CD14-positive monocyte (primary cell): ENCODE data around the gene SMIM35. TPM values are rescaled to one million over a fixed set of nuclear protein-coding genes. Genes with fewer than 3 reads are reported as not detected.
"Not testable (repeated sequence)": the region's sequence is repeated elsewhere in the genome, so short reads cannot be mapped to it uniquely, and the experiment has no call there.

Experiments used
- DNase-seq, 3 donors: peaks; one replicate each; pipeline ENCODE4 v3.0.0-alpha.2; 2011 to 2022
- H2AFZ ChIP-seq: 2 replicates; pipeline ENCODE4 v1.6.0; 2012; ENCODE audit warnings: mild to moderate bottlenecking, low read depth, low read length, inconsistent platforms; ENCODE audit not compliant: insufficient read depth, poor library complexity, severe bottlenecking
- H3K27ac ChIP-seq, 2 donors: 1 replicate in 1 of 2; 2 replicates in 1 of 2; pipeline ENCODE4 v1.5.1; 2012 to 2013; ENCODE audit warnings: low read length in 2 of 2, control low read depth in 1 of 2, inconsistent platforms in 1 of 2, low read depth in 1 of 2, mild to moderate bottlenecking in 1 of 2
- H3K27me3 ChIP-seq, 2 donors: one replicate each; pipeline versions ENCODE4 v1.6.0 to v1.6.1; 2011 to 2013; ENCODE audit warnings: low read length in 2 of 2; ENCODE audit not compliant: control insufficient read depth in 2 of 2, insufficient read depth in 2 of 2
- H3K36me3 ChIP-seq, 2 donors: replicated peaks in 1 of 2; 1 replicate in 1 of 2; 2 replicates in 1 of 2; pipeline versions ENCODE4 v1.5.1 to v1.6.1; 2012 to 2013; ENCODE audit warnings: low read length in 2 of 2, control low read depth in 1 of 2, inconsistent platforms in 1 of 2, mild to moderate bottlenecking in 1 of 2; ENCODE audit not compliant: insufficient read depth in 2 of 2, control insufficient read depth in 1 of 2
- H3K4me1 ChIP-seq, 2 donors: 1 replicate in 1 of 2; 2 replicates in 1 of 2; pipeline versions ENCODE4 v1.5.1 to v1.6.1; 2012 to 2013; ENCODE audit warnings: low read length in 2 of 2, control low read depth in 1 of 2, inconsistent platforms in 1 of 2, mild to moderate bottlenecking in 1 of 2, moderate library complexity in 1 of 2; ENCODE audit not compliant: insufficient read depth in 2 of 2, control insufficient read depth in 1 of 2
- H3K4me2 ChIP-seq: replicated peaks from 2 replicates; pipeline ENCODE3; 2012; ENCODE audit warnings: low read length, moderate library complexity, mild to moderate bottlenecking; ENCODE audit not compliant: poor library complexity, severe bottlenecking; ENCODE audit errors: extremely low read depth
- H3K4me3 ChIP-seq, 3 experiments: fragments of 200-600 bp in 1 of 3; sonication (generic) in 1 of 3; replicated peaks in 1 of 3; 1 replicate in 2 of 3; 2 replicates in 1 of 3; pipeline ENCODE4 v1.5.1; 2011 to 2013; ENCODE audit warnings: low read length in 3 of 3, mild to moderate bottlenecking in 3 of 3, control low read depth in 2 of 3, low read depth in 2 of 3, inconsistent platforms in 1 of 3, moderate library complexity in 1 of 3
- H3K79me2 ChIP-seq: 2 replicates; pipeline ENCODE4 v1.6.0; 2012; ENCODE audit warnings: mild to moderate bottlenecking, control low read depth, inconsistent platforms, low read length, moderate library complexity; ENCODE audit not compliant: insufficient read depth
- H3K9ac ChIP-seq: 2 replicates; pipeline ENCODE4 v1.6.0; 2017; ENCODE audit warnings: low read length, mild to moderate bottlenecking; ENCODE audit not compliant: insufficient read depth, poor library complexity, severe bottlenecking
- H3K9me3 ChIP-seq, 2 donors: replicated peaks in 1 of 2; 1 replicate in 1 of 2; 2 replicates in 1 of 2; pipeline versions ENCODE4 v1.5.1 to v1.6.1; 2012 to 2013; ENCODE audit warnings: low read length in 2 of 2, control low read depth in 1 of 2; ENCODE audit not compliant: control insufficient read depth in 1 of 2, insufficient read depth in 1 of 2
- H4K20me1 ChIP-seq: 2 replicates; pipeline ENCODE4 v1.6.0; 2012; ENCODE audit warnings: mild to moderate bottlenecking, low read length, control low read depth, moderate library complexity; ENCODE audit not compliant: insufficient read depth
- H3K27ac Mint-ChIP-seq, 7 donors: one replicate each; pipeline ENCODE4 v1.8.0; 2020; ENCODE audit warnings: mild to moderate bottlenecking in 7 of 7, mixed read lengths in 7 of 7, moderate library complexity in 6 of 7, inconsistent platforms in 2 of 7
- H3K27me3 Mint-ChIP-seq, 3 donors: one replicate each; pipeline ENCODE4 v1.8.0; 2021 to 2022; ENCODE audit warnings: low read depth in 3 of 3, mild to moderate bottlenecking in 3 of 3, mixed read lengths in 3 of 3, moderate library complexity in 3 of 3, inconsistent platforms in 1 of 3
- H3K36me3 Mint-ChIP-seq, 2 donors: one replicate each; pipeline ENCODE4 v1.8.0; 2020; ENCODE audit warnings: mixed read lengths in 2 of 2, inconsistent platforms in 1 of 2, mild to moderate bottlenecking in 1 of 2
- H3K4me1 Mint-ChIP-seq: one replicate; pipeline ENCODE4 v1.8.0; 2020; ENCODE audit warnings: mild to moderate bottlenecking, mixed read lengths
- H3K4me3 Mint-ChIP-seq, 2 donors: one replicate each; pipeline ENCODE4 v1.8.0; 2020; ENCODE audit warnings: mild to moderate bottlenecking in 2 of 2, mixed read lengths in 2 of 2, moderate library complexity in 1 of 2
- H3K9me3 Mint-ChIP-seq, 7 donors: one replicate each; pipeline ENCODE4 v1.8.0; 2020 to 2022; ENCODE audit warnings: mixed read lengths in 7 of 7, mild to moderate bottlenecking in 6 of 7, moderate library complexity in 6 of 7, inconsistent platforms in 2 of 7
- WGBS: methylation state at CpG from one replicate; pipeline ENCODE4 v1.1.5; 2013; ENCODE audit warnings: missing lambda C conversion rate; ENCODE audit not compliant: insufficient coverage; 5-methylcytosine and 5-hydroxymethylcytosine counted together
- intact Hi-C, 2 donors: fragments of 100-400 bp; cut with micrococcal nuclease; formaldehyde crosslinking; loops; one replicate each; pipeline versions ENCODE4 v1.15.0 to v1.15.1; 2023
- polyA plus RNA-seq, 3 donors: library from polyadenylated mRNA; depleted of rRNA in 1 of 3; unstranded in 2 of 3; stranded (reverse) in 1 of 3; fragments of 300-500 nt in 2 of 3; fragments of >200 nt in 1 of 3; fragmentation: Illumina TruSeq in 2 of 3; gene quantifications; 1 replicate in 2 of 3; 2 replicates in 1 of 3; pipeline ENCODE4 v1.2.3, GENCODE V29; 2012 to 2021
- TF ChIP-seq, protein P1 (sequence below): fragments of 200-600 bp; IDR thresholded peaks from one replicate; pipeline ENCODE4 v1.8.0; 2022; ENCODE audit warnings: antibody characterized with exemption, mild to moderate bottlenecking

Gene SMIM35
- polyA plus RNA-seq, 3 donors, result 0.05 to 0.29 (median 0.11) TPM

DNA sequence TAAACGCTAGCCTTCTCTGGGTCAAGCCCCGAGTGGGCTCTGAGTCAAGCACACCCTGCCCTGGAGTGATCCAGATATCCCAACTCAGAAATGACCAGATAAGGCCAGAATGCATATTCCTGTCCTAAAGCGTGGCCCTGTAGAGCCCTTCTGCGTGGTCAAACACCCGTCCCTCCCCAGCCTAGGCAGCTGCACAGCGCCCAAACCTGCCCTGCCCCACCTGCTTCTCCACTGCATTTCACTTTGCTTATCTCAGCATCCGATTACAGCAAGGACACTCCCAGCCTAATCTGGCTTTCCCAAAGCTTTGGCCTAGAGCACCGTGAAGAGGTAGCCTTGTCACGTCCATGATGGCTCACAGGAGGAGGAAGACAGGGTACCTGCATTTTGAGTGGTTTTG lies 21.8 kb downstream of the SMIM35 start:
- Mint-ChIP-seq H3K4me1 (peaks cover 9% of the 10 kb centered on the region), H3K9me3 (peaks cover 0 to 2% (median 0%) of the 10 kb centered on the region in 7 donors), H3K27me3 (peaks cover 2 to 6% (median 3%) of the 10 kb centered on the region in 3 donors), H3K36me3 (no peaks in the 10 kb centered on the region), H3K27ac (no peak overlapping the region), H3K4me3 (no peak overlapping the region)
- intact Hi-C loops, result no loop called here
- H2AFZ ChIP-seq, result no peak overlapping the region
- no peak overlapping the region for H3K4me3 ChIP-seq
- no peaks in the 10 kb centered on the region for H3K36me3 ChIP-seq
- peaks cover 0 to 3% of the 10 kb centered on the region in 2 donors for H3K4me1 ChIP-seq
- H3K79me2 ChIP-seq, result no peaks in the 10 kb centered on the region
- no peaks in the 10 kb centered on the region for H3K9me3 ChIP-seq
- TF ChIP-seq, protein P1, sequence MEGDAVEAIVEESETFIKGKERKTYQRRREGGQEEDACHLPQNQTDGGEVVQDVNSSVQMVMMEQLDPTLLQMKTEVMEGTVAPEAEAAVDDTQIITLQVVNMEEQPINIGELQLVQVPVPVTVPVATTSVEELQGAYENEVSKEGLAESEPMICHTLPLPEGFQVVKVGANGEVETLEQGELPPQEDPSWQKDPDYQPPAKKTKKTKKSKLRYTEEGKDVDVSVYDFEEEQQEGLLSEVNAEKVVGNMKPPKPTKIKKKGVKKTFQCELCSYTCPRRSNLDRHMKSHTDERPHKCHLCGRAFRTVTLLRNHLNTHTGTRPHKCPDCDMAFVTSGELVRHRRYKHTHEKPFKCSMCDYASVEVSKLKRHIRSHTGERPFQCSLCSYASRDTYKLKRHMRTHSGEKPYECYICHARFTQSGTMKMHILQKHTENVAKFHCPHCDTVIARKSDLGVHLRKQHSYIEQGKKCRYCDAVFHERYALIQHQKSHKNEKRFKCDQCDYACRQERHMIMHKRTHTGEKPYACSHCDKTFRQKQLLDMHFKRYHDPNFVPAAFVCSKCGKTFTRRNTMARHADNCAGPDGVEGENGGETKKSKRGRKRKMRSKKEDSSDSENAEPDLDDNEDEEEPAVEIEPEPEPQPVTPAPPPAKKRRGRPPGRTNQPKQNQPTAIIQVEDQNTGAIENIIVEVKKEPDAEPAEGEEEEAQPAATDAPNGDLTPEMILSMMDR, result no peak
- no peak overlapping the region for H3K4me2 ChIP-seq
- WGBS, result 100% methylated on average over 8 of the region's 9 CpGs
- no peak for DNase-seq
- no peak overlapping the region for H3K9ac ChIP-seq
- H3K27ac ChIP-seq, result no peak overlapping the region
- H3K27me3 ChIP-seq, result no peaks in the 10 kb centered on the region
- no peaks in the 10 kb centered on the region for H4K20me1 ChIP-seq

DNA sequence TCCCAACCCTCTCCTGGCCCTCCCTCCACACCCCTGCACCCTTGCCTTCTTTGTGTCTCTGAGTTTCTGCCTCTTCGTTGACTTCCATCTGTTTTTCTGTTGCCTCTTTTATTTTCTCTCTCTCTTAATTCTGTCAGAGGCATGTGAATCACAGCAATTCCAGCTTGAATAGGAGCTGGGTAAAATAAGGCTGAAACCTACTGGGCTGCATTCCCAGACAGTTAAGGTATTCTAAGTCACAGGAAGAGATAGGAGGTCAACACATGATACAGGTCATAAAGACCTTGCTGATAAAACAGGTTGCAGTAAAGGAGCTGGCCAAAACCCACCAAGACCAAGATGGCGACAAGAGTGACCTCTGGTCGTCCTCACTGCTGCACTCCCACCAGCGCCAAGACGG lies 24.1 kb downstream of the SMIM35 start:
- Mint-ChIP-seq H3K27me3 (peaks cover 4 to 16% (median 6%) of the 10 kb centered on the region in 3 donors), H3K4me1 (peaks cover 17% of the 10 kb centered on the region)
- H3K79me2 ChIP-seq, H3K27ac ChIP-seq, H3K4me2 ChIP-seq, H3K4me3 ChIP-seq, H3K36me3 ChIP-seq, H3K36me3 Mint-ChIP-seq, H3K9me3 ChIP-seq, H2AFZ ChIP-seq, H3K27me3 ChIP-seq, H3K4me1 ChIP-seq, DNase-seq, H3K9ac ChIP-seq, H3K9me3 Mint-ChIP-seq, intact Hi-C loops, H3K27ac Mint-ChIP-seq, H3K4me3 Mint-ChIP-seq, H4K20me1 ChIP-seq: not testable (repeated sequence)
- WGBS, result no CpG with 5 or more reads among the region's 5 CpGs

DNA sequence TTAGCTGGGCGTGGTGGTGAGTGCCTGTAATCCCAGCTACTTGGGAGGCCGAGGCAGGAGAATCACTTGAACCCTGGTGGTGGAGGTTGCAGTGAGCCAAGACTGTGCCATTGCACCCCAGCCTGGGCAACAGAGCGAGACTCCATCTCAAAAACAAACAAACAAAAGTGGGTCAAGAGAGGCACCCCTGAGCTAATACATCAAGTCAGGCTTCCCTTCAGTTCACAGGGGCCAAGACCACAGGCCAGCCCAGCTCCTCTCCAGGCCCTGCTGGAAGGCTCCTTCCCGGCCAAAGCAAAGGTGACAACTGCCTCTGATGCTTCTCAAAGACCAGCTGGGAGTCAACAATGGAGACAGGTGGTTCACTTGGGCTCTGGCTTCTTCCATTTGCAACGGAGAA lies 24.6 kb downstream of the SMIM35 start:
- H3K9me3 ChIP-seq, DNase-seq, H3K4me3 ChIP-seq, intact Hi-C loops, H2AFZ ChIP-seq, H4K20me1 ChIP-seq, H3K9me3 Mint-ChIP-seq, H3K27me3 ChIP-seq, H3K27ac Mint-ChIP-seq, H3K79me2 ChIP-seq, H3K27ac ChIP-seq, H3K9ac ChIP-seq, H3K4me2 ChIP-seq, H3K4me3 Mint-ChIP-seq, H3K36me3 Mint-ChIP-seq, H3K4me1 ChIP-seq, H3K36me3 ChIP-seq: not testable (repeated sequence)
- Mint-ChIP-seq H3K27me3 (peaks cover 4 to 19% (median 7%) of the 10 kb centered on the region in 3 donors), H3K4me1 (peaks cover 21% of the 10 kb centered on the region)
- 92% methylated on average over 2 of the region's 5 CpGs for WGBS
